ENCODE data around the gene ISLR.

ISLR gene

GRCh38 chr15:74216949-74217348 is 43.4 kb downstream of the ISLR start:
- no peak for DNase-seq

- no peak for DNase-seq
These were observed 44.7 kb downstream of the ISLR start for GRCh38 chr15:74217907-74218885.

GRCh38 chr15:74220475-74221248 is 47.2 kb downstream of the ISLR start:
- DNase-seq: no peak

GRCh38 chr15:74221399-74222239 is 48.1 kb downstream of the ISLR start:
- no peak for DNase-seq

- no peak for DNase-seq
These were observed 49.0 kb downstream of the ISLR start for GRCh38 chr15:74222240-74223119.

- no peak for DNase-seq
These were observed 52.4 kb downstream of the ISLR start for GRCh38 chr15:74225928-74226327.
